Tibial nerve (tissue), 4 donors: ENCODE results near the gene CISD2. TPM values are rescaled to one million over a fixed set of nuclear protein-coding genes. Genes with fewer than 3 reads are reported as not detected.

ENCODE experiments used
- DNase-seq, 2 donors: peaks; one replicate each; pipeline ENCODE4 v3.0.0-alpha.2; 2019; ENCODE audit warnings: low spot score in 2 of 2
- H3K27ac ChIP-seq, 4 donors: fragments of 200-600 bp; sonication (generic) in 3 of 4; one replicate each; pipeline ENCODE4 v1.5.1; 2017 to 2019; ENCODE audit warnings: mild to moderate bottlenecking in 1 of 4
- H3K27me3 ChIP-seq, 2 donors: fragments of 200-600 bp; sonication (generic) in 1 of 2; one replicate each; pipeline versions ENCODE4 v1.5.1 to v1.6.0; 2017 to 2019
- H3K36me3 ChIP-seq, 3 donors: fragments of 200-600 bp; sonication (generic); one replicate each; pipeline ENCODE4 v1.5.1; 2018 to 2019
- H3K4me1 ChIP-seq, 4 donors: fragments of 200-600 bp; sonication (generic) in 3 of 4; one replicate each; pipeline ENCODE4 v1.5.1; 2017 to 2019
- H3K4me3 ChIP-seq, 4 donors: fragments of 200-600 bp; sonication (generic) in 3 of 4; one replicate each; pipeline ENCODE4 v1.5.1; 2017 to 2019; ENCODE audit warnings: mild to moderate bottlenecking in 1 of 4, moderate library complexity in 1 of 4
- H3K9me3 ChIP-seq, 4 donors: fragments of 200-600 bp; sonication (generic) in 3 of 4; one replicate each; pipeline ENCODE4 v1.5.1; 2017 to 2019
- CTCF ChIP-seq, 5 experiments: fragments of 200-600 bp in 3 of 5; fragments of 450-650 bp in 2 of 5; sonication (generic) in 3 of 5; IDR thresholded peaks; one replicate each; pipeline ENCODE4 v1.5.1; 2016 to 2019; ENCODE audit warnings: antibody characterized with exemption in 5 of 5, mild to moderate bottlenecking in 3 of 5, moderate library complexity in 2 of 5
- EP300 ChIP-seq, 2 donors: sonication (generic); formaldehyde crosslinking; IDR thresholded peaks; one replicate each; pipeline ENCODE4 v1.6.1; 2017; ENCODE audit warnings: antibody characterized with exemption in 2 of 2, mild to moderate bottlenecking in 1 of 2
- POLR2A ChIP-seq, 2 donors: fragments of 450-650 bp; IDR thresholded peaks; one replicate each; pipeline ENCODE4 v1.6.1; 2017; ENCODE audit warnings: antibody characterized with exemption in 2 of 2, mild to moderate bottlenecking in 2 of 2, moderate library complexity in 2 of 2
- WGBS, 2 donors: methylation state at CpG; one replicate each; pipeline ENCODE4 v1.1.5; 2018; 5-methylcytosine and 5-hydroxymethylcytosine counted together
- total RNA-seq, 4 donors: library from RNA; depleted of rRNA; stranded (reverse); fragments of >200 nt; gene quantifications; one replicate each; pipeline ENCODE4 v1.1.0, GENCODE V29; 2016

The CISD2 gene
- total RNA-seq, 4 donors from 2014 or later, result 3.5 to 11.1 (median 7.2) TPM

- Histone ChIP-seq H3K27me3 (no peaks in the 10 kb centered on the region), H3K9me3 (no peaks in the 10 kb centered on the region), H3K36me3 (no peaks in the 10 kb centered on the region), H3K4me1 (peaks cover 0 to 62% (median 42%) of the 10 kb centered on the region in 4 donors), H3K4me3 (peak overlapping the region; percentile 68 to 98 (median 79)), H3K27ac (peak overlapping the region; percentile 99 to 100 (median 100))
- TF ChIP-seq CTCF (IDR thresholded peaks at IDR 0.05) (no peak), EP300 (IDR thresholded peaks at IDR 0.05) (no peak), POLR2A (IDR thresholded peaks at IDR 0.05) (no peak)
- no peak for DNase-seq
- 1 to 4% methylated on average over 2 of the region's 2 CpGs for WGBS, 2 donors
These were observed 44.4 kb upstream of the CISD2 start for GRCh38 chr4:102824398-102824797.

GRCh38 chr4:102825261-102826091, 43.3 kb upstream of the CISD2 start:
- no peaks in the 10 kb centered on the region for H3K27me3 ChIP-seq
- peak overlapping the region; percentile 99 to 100 (median 100) for H3K27ac ChIP-seq
- 0 to 1% methylated on average over 23 of the region's 23 CpGs for WGBS, 2 donors
- H3K4me3 ChIP-seq, result peak overlapping the region; percentile 68 to 98 (median 79)
- TF ChIP-seq CTCF (IDR thresholded peaks at IDR 0.05) (no peak), POLR2A (IDR thresholded peaks at IDR 0.05) (peak; percentile 21 to 37), EP300 (IDR thresholded peaks at IDR 0.05) (peak; percentile 1 to 77)
- H3K4me1 ChIP-seq, result peaks cover 0 to 52% (median 32%) of the 10 kb centered on the region in 4 donors
- H3K36me3 ChIP-seq, result no peaks in the 10 kb centered on the region
- no peaks in the 10 kb centered on the region for H3K9me3 ChIP-seq
- peak in 1 of 2 donors; percentile 57 for DNase-seq

DNA sequence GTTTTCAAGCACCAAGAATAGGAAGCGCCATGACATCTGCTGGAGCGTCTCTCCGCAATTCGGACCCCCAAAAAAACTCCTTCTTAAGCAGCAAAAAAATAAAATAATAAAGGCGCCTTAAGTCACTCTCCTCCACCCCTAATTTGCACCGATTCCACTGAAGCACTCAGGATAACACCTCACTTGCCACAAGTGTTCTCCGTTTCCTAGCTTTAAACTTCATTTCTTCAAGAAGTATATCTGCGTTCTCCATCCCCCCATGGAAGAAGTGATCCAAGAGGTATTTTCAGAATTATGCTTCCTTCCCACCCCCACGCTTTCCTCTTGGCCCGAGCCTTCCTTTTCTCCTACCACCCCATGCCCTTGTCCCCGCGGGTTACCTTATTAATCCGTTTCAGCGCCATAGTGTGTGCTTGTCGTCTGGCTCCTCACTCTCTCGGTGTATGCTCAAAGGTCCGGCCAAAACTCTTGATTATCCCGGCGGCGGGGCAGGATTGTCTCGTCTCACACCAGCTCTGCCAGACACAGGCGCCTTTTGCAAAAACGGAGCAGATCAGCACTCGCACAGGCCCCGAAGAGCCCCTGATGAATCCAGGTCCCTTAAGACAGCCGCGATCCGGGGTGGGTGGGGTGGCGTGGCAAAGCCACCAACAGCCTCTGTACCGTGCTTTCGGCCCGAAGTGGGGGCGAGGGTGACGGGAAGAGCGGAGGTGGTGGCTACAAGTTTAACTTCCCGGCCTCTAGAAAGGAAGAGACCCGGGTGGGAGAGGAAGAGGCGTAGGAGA, 42.5 kb upstream of the CISD2 start:
- TF ChIP-seq POLR2A (IDR thresholded peaks at IDR 0.05), result peak in 1 of 2 donors; percentile 34
- peak in 1 of 2 donors; percentile 49 for TF ChIP-seq EP300 (IDR thresholded peaks at IDR 0.05)
- no peak for TF ChIP-seq CTCF (IDR thresholded peaks at IDR 0.05)
- peaks cover 0 to 44% (median 23%) of the 10 kb centered on the region in 4 donors for H3K4me1 ChIP-seq
- 0% methylated on average over 38 of the region's 38 CpGs for WGBS, 2 donors
- H3K27ac ChIP-seq, result peak overlapping the region; percentile 99 to 100 (median 100)
- H3K4me3 ChIP-seq, result peak overlapping the region; percentile 68 to 98 (median 79)
- H3K36me3 ChIP-seq, result no peaks in the 10 kb centered on the region
- DNase-seq, result no peak
- H3K9me3 ChIP-seq, result no peaks in the 10 kb centered on the region
- no peaks in the 10 kb centered on the region for H3K27me3 ChIP-seq

DNA sequence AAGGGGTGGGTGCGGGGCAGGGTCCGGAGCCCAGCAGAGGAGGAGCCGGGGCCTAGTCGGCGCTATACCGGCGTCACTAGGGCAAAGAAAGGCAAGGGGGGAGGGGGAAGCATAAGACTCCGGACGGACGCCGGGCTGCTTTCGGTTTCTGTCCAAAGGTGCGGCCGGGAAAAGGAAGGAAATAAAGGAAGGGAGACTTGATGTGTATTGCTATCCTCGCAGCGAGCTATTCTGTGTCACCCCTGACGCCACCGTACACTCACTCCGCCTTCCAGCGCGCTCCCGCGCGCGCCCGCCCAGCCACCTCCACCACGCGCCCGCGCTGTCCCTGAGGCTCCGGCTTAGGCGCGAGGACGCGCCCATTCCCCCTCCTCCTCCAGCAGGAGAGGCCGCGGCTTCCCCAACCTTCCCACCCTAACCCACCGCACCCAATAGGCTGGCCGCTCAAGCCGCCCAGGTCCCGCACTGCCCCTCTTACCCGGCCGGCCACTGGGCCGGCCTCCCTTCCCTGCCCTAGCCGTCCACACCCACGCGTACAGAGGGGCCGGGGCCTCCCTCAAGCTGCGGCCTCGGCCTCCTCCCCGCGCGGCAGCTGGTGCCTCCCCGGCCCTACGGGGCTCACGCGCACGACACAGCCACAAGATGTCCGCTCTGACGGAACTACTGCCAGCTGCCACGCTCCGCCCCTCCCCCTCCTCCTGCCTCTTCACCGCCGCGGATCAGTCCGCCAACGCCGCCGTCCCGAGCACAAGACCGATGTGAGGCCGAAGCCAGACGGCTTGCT, 41.7 kb upstream of the CISD2 start, which contains the start of gene UBE2D3:
UBE2D3 (minus strand) TSS at position 662 of the 784 bp plus-strand sequence. CDS start 1,043 bp downstream, outside the sequence.
- H3K27me3 ChIP-seq, result no peaks in the 10 kb centered on the region
- peak within 1 kb of the TSS; percentile 68 to 98 (median 79) for H3K4me3 ChIP-seq
- no peaks in the 10 kb centered on the region for H3K36me3 ChIP-seq
- peaks cover 0 to 36% (median 16%) of the 10 kb centered on the region in 4 donors for H3K4me1 ChIP-seq
- 1% methylated on average over 38 to 71 of the region's 73 CpGs for WGBS, 2 donors
- H3K27ac ChIP-seq, result peak within 1 kb of the TSS; percentile 99 to 100 (median 100)
- TF ChIP-seq POLR2A (IDR thresholded peaks at IDR 0.05), result peak; percentile 62 to 84
- TF ChIP-seq EP300 (IDR thresholded peaks at IDR 0.05), result peak; percentile 15 to 90
- TF ChIP-seq CTCF (IDR thresholded peaks at IDR 0.05), result peak in 2 of 5 experiments; percentile 34 to 47
- peak; percentile 92 to 93 for DNase-seq
- H3K9me3 ChIP-seq, result no peaks in the 10 kb centered on the region
